ENCODE measurements around the gene TRIM33. TPM values are rescaled to one million over a fixed set of nuclear protein-coding genes. Genes with fewer than 3 reads are reported as not detected.
"Not testable (repeated sequence)": the region's sequence is repeated elsewhere in the genome, so short reads cannot be mapped to it uniquely, and the experiment has no call there.

TRIM33 gene
- total RNA-seq, 2 donors from 2014 or later = 27.5 to 32.3 TPM

DNA sequence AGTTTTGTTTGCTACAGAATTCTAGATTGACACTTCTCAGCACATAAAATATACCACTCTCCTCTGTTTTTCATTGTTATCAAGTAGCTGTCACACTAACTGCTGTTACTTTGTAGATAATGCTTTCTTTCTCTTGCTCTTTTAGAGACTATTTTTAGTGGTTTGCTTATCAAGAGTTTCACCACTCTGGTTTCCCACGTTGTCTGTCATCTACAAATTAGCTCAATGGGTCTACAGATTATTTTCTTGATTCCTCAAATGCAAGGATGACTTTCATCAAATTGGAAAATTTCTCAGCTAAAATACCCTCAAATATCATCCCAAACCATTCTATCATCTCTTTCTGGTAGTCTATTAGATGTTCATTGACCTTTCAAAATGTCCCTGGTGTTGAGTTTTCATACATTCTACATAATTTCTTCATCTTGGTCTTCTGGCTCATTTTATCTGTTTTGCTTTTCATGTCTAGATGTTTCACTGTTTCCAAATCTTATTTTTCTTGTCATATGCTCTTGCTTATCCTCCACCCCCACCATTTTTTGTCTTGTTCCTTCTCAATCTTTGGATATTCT, 122.5 kb downstream of the TRIM33 start:
- intact Hi-C loops (cut with DNase I) = no loop called here
- 17 to 18% methylated on average over 1 of the region's 1 CpG for WGBS, 2 donors
- no peak overlapping the region for H3K27ac ChIP-seq
- no peaks in the 10 kb centered on the region for H3K4me1 ChIP-seq
- no peaks in the 10 kb centered on the region for H3K27me3 ChIP-seq
- no peaks in the 10 kb centered on the region for H3K36me3 ChIP-seq (replicated peaks in 1 of 2; ENCODE audit: insufficient read depth in 1 of 2, low read depth in 2 of 2)
- no peak for DNase-seq
- TF ChIP-seq, protein P1, sequence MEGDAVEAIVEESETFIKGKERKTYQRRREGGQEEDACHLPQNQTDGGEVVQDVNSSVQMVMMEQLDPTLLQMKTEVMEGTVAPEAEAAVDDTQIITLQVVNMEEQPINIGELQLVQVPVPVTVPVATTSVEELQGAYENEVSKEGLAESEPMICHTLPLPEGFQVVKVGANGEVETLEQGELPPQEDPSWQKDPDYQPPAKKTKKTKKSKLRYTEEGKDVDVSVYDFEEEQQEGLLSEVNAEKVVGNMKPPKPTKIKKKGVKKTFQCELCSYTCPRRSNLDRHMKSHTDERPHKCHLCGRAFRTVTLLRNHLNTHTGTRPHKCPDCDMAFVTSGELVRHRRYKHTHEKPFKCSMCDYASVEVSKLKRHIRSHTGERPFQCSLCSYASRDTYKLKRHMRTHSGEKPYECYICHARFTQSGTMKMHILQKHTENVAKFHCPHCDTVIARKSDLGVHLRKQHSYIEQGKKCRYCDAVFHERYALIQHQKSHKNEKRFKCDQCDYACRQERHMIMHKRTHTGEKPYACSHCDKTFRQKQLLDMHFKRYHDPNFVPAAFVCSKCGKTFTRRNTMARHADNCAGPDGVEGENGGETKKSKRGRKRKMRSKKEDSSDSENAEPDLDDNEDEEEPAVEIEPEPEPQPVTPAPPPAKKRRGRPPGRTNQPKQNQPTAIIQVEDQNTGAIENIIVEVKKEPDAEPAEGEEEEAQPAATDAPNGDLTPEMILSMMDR (IDR thresholded peaks at IDR 0.05) = no peak
- no peak for TF ChIP-seq POLR2A (IDR thresholded peaks at IDR 0.05)
- H3K4me3 ChIP-seq = no peak overlapping the region
- no peak for ATAC-seq
- H3K9me3 ChIP-seq = peaks cover 0 to 6% (median 0%) of the 10 kb centered on the region in 3 donors

DNA sequence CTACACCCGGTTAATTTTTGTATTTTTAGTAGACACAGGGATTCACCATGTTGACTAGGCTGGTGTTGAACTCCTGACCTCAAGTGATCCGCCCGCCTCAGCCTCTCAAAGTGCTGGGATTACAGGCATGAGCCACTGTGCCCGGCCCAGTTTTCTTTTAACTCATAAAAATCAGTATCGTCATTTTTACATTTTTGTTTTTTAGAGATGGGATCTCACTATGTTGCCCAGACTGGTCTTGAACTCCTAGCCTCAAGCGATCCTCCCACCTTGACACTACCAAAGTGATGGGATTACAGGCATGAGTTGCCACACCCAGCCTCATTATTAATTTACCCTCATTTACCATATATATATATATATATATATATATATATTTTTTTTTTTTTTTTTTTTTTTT, 123.4 kb downstream of the TRIM33 start:
- H3K27ac ChIP-seq; DNase-seq; H3K27me3 ChIP-seq; ATAC-seq; H3K4me1 ChIP-seq; H3K9me3 ChIP-seq; H3K36me3 ChIP-seq (replicated peaks in 1 of 2; ENCODE audit: insufficient read depth in 1 of 2, low read depth in 2 of 2); intact Hi-C loops (cut with DNase I); H3K4me3 ChIP-seq: not testable (repeated sequence)
- WGBS, 2 donors = 89 to 95% methylated on average over 6 of the region's 6 CpGs

DNA sequence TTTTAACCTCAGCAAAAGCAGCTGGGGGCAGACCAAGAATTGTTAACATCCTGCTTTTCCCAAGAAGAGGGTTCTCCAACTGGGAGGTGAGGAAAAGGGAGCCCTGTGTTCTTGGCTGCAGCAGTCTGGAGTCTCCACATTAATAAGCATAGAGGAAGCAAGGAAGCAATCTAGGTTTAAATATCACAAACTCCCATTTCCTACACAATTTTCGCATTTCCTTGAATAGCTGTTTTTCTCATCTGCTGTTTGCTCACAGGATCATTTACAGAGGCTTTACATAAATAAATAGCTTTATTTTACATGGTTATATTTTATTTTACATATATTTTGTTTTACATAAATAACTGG, 124.0 kb downstream of the TRIM33 start:
- TF ChIP-seq, protein P1 (IDR thresholded peaks at IDR 0.05) = no peak
- TF ChIP-seq POLR2A (IDR thresholded peaks at IDR 0.05) = no peak

DNA sequence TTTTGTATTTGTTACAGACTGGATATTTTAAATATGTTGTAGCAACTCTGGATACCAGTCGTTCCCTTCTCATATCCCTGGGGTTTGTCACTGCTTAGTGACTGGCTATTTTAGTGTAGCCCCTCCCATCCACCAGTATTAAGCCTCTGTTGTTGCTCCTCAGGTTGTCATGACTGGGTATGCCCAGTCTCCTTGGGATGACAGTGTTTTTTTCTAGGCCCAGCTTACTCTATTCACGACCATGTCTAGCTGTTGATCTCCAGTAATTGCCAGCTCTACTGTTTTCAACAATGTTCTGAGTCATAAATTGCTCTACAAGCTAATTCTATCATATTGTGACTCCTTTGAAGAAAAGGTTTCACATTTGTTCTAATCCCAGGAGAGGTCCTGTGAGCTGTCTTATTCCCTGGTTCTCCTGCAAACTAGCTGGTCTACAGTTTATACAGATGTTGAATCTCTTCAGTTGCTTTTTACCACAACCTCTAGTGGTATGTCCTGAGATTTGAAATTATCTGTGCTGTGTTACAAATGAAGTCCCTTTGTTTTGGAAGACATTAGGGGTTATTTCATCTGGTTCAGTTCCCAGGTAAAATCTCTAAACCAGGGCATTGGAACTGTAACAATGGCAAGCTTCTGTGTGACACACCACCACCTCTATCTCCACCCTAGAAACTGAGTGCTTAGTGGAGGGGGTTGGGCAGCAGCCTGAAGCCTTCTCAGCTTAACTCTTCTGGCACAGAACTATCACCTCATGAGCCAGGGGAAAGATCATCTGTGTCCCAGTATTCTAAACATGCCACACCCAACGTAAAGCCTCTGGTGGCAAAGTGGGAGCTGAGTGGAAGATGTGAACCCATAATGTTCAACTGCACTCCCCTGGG, 124.6 kb downstream of the TRIM33 start:
- TF ChIP-seq, protein P1 (IDR thresholded peaks at IDR 0.05) = no peak
- TF ChIP-seq POLR2A (IDR thresholded peaks at IDR 0.05) = no peak
- no peak overlapping the region for H3K27ac ChIP-seq
- no peak for DNase-seq
- H3K27me3 ChIP-seq = no peaks in the 10 kb centered on the region
- ATAC-seq = no peak
- H3K4me1 ChIP-seq = no peaks in the 10 kb centered on the region
- intact Hi-C loops (cut with DNase I) = no loop called here
- no peak overlapping the region for H3K4me3 ChIP-seq
- peaks cover 0 to 6% (median 0%) of the 10 kb centered on the region in 3 donors for H3K9me3 ChIP-seq
- H3K36me3 ChIP-seq (replicated peaks in 1 of 2; ENCODE audit: insufficient read depth in 1 of 2, low read depth in 2 of 2) = no peaks in the 10 kb centered on the region
- WGBS, 2 donors = 70 to 73% methylated on average over 3 of the region's 3 CpGs

More for the DNA sequence above, 124.0 kb downstream of the TRIM33 start:
- no peaks in the 10 kb centered on the region for H3K27me3 ChIP-seq
- H3K27ac ChIP-seq = no peak overlapping the region
- no peak for ATAC-seq
- no peaks in the 10 kb centered on the region for H3K36me3 ChIP-seq (replicated peaks in 1 of 2; ENCODE audit: insufficient read depth in 1 of 2, low read depth in 2 of 2)
- WGBS, 2 donors = 74 to 75% methylated on average over 1 of the region's 1 CpG
- DNase-seq = no peak
- no peaks in the 10 kb centered on the region for H3K4me1 ChIP-seq
- H3K4me3 ChIP-seq = no peak overlapping the region
- intact Hi-C loops (cut with DNase I) = no loop called here
- peaks cover 0 to 6% (median 0%) of the 10 kb centered on the region in 3 donors for H3K9me3 ChIP-seq

DNA sequence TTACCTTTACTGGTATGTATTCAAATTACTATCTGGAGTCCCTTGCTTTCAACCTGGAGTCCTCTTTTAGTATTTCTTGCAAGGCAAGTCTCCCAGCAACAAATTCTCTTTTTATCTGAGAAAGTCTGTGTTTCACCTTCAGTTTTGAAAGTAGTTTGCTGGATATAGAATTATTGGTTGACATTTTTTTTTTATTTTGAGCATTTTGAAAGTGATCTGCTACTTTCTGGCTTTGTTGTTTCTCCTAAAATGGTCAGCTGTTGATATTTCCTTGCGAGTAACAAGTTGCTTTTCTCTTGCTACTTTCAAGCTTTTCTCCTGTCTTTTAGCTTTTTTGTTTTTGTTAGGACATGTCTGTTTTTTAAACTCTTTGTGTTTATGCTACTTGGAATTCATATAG, 126.1 kb downstream of the TRIM33 start:
- no peaks in the 10 kb centered on the region for H3K36me3 ChIP-seq (replicated peaks in 1 of 2; ENCODE audit: insufficient read depth in 1 of 2, low read depth in 2 of 2)
- no peaks in the 10 kb centered on the region for H3K27me3 ChIP-seq
- peaks cover 0 to 6% (median 0%) of the 10 kb centered on the region in 3 donors for H3K9me3 ChIP-seq
- no peak overlapping the region for H3K27ac ChIP-seq
- no peaks in the 10 kb centered on the region for H3K4me1 ChIP-seq
- no peak for TF ChIP-seq POLR2A (IDR thresholded peaks at IDR 0.05)
- TF ChIP-seq, protein P1 (IDR thresholded peaks at IDR 0.05) = no peak
- ATAC-seq (no peak), DNase-seq (no peak)
- 85 to 86% methylated on average over 1 of the region's 1 CpG for WGBS, 2 donors
- H3K4me3 ChIP-seq = no peak overlapping the region
- intact Hi-C loops (cut with DNase I) = no loop called here

Measured in body of pancreas (tissue), 4 donors.